HepG2 (cell line): ENCODE data around the gene CEP170. TPM values are rescaled to one million over a fixed set of nuclear protein-coding genes. Genes with fewer than 3 reads are reported as not detected.
A peak's percentile ranks its signal among the peaks of the same experiment; 100 is the strongest.

ENCODE experiments used
- DMAP1 ChIP-seq: IDR thresholded peaks from 2 replicates; pipeline ENCODE4 v1.6.1; 2016
- HINFP ChIP-seq: sonication (generic); formaldehyde crosslinking; IDR thresholded peaks from 2 replicates; pipeline ENCODE4 v1.4.0; 2020; ENCODE audit warnings: low read depth, mild to moderate bottlenecking, missing genetic modification reagents
- HNRNPL ChIP-seq: fragments of 200-400 bp; formaldehyde crosslinking; IDR thresholded peaks from 2 replicates; pipeline ENCODE4 v1.6.1; 2017; ENCODE audit warnings: mild to moderate bottlenecking, low read depth, low read length
- KAT8 ChIP-seq: IDR thresholded peaks from 2 replicates; pipeline ENCODE4 v1.6.1; 2016; ENCODE audit warnings: missing genetic modification reagents, missing compliant biosample characterization
- KLF12 ChIP-seq: sonication (generic); formaldehyde crosslinking; IDR thresholded peaks from 2 replicates; pipeline ENCODE4 v1.4.0; 2020; ENCODE audit warnings: missing genetic modification reagents, borderline replicate concordance
- MAFK ChIP-seq, 2 experiments: IDR thresholded peaks in 1 of 2; conservative IDR thresholded peaks in 1 of 2; 2 replicates each; pipeline ENCODE4 v1.6.1; 2011; ENCODE audit warnings: improper control_type of control experiment in 2 of 2, low read length in 2 of 2
- MED1 ChIP-seq: sonication (generic); formaldehyde crosslinking; IDR thresholded peaks from 2 replicates; pipeline ENCODE4 v1.4.0; 2020; ENCODE audit warnings: missing genetic modification reagents
- NKX3-1 ChIP-seq: sonication (generic); formaldehyde crosslinking; IDR thresholded peaks from 2 replicates; pipeline ENCODE4 v1.5.0; 2020; ENCODE audit warnings: missing genetic modification reagents
- PHF5A ChIP-seq: IDR thresholded peaks from one replicate; pipeline ENCODE4 v1.6.1; 2018; ENCODE audit warnings: low read depth, missing genetic modification reagents; ENCODE audit not compliant: unreplicated experiment
- POLR2G ChIP-seq: fragments of 200-400 bp; formaldehyde crosslinking; IDR thresholded peaks from 2 replicates; pipeline ENCODE4 v1.6.1; 2018; ENCODE audit warnings: mild to moderate bottlenecking, low read depth, low read length, moderate library complexity
- SAFB2 ChIP-seq: sonication (generic); formaldehyde crosslinking; IDR thresholded peaks from 2 replicates; pipeline ENCODE4 v1.5.1; 2020; ENCODE audit warnings: missing genetic modification reagents, low read depth, mild to moderate bottlenecking, borderline replicate concordance
- SAP130 ChIP-seq: IDR thresholded peaks from 2 replicates; pipeline ENCODE4 v1.6.1; 2016; ENCODE audit warnings: low read depth
- SNAI1 ChIP-seq: sonication (generic); formaldehyde crosslinking; IDR thresholded peaks from 2 replicates; pipeline ENCODE4 v1.5.0; 2020; ENCODE audit warnings: mild to moderate bottlenecking, missing genetic modification reagents, borderline replicate concordance
- SP5 ChIP-seq: IDR thresholded peaks from 2 replicates; pipeline ENCODE4 v1.6.1; 2016; ENCODE audit warnings: low read depth, borderline replicate concordance
- TBX3 ChIP-seq: fragments of 450-650 bp; IDR thresholded peaks from 2 replicates; pipeline ENCODE4 v1.6.1; 2017; ENCODE audit warnings: antibody characterized with exemption, mild to moderate bottlenecking, inconsistent platforms, borderline replicate concordance
- ZBTB7B ChIP-seq: sonication (generic); formaldehyde crosslinking; IDR thresholded peaks from 2 replicates; pipeline ENCODE4 v1.4.0; 2020; ENCODE audit warnings: missing genetic modification reagents
- ZFY ChIP-seq: sonication (generic); formaldehyde crosslinking; IDR thresholded peaks from 2 replicates; pipeline ENCODE4 v1.4.0; 2020; ENCODE audit warnings: missing genetic modification reagents
- ZNF124 ChIP-seq: sonication (generic); formaldehyde crosslinking; IDR thresholded peaks from 2 replicates; pipeline ENCODE4 v1.4.0; 2020; ENCODE audit warnings: missing genetic modification reagents
- ZNF205 ChIP-seq: IDR thresholded peaks from 2 replicates; pipeline ENCODE4 v1.6.1; 2018; ENCODE audit warnings: missing biosample characterization, missing genetic modification reagents
- ZNF235 ChIP-seq: sonication (generic); formaldehyde crosslinking; IDR thresholded peaks from 2 replicates; pipeline ENCODE4 v1.8.1; 2023; ENCODE audit warnings: mild to moderate bottlenecking, missing genetic modification reagents, borderline replicate concordance
- ZNF256 ChIP-seq: sonication (generic); formaldehyde crosslinking; conservative IDR thresholded peaks from 2 replicates; pipeline ENCODE4 v1.4.0; 2020; ENCODE audit warnings: missing genetic modification reagents
- ZNF431 ChIP-seq: sonication (generic); formaldehyde crosslinking; IDR thresholded peaks from 2 replicates; pipeline ENCODE4 v1.9.0; 2022; ENCODE audit warnings: missing genetic modification reagents, low read depth, mild to moderate bottlenecking, borderline replicate concordance
- ZNF441 ChIP-seq: sonication (generic); formaldehyde crosslinking; IDR thresholded peaks from 2 replicates; pipeline ENCODE4 v1.7.0; 2021; ENCODE audit warnings: missing genetic modification reagents, borderline replicate concordance
- ZNF501 ChIP-seq: sonication (generic); formaldehyde crosslinking; IDR thresholded peaks from 2 replicates; pipeline ENCODE4 v1.5.1; 2020; ENCODE audit warnings: mild to moderate bottlenecking, moderate library complexity, missing genetic modification reagents
- ZNF563 ChIP-seq: sonication (generic); formaldehyde crosslinking; IDR thresholded peaks from 2 replicates; pipeline ENCODE4 v1.8.0; 2022; ENCODE audit warnings: mild to moderate bottlenecking, moderate library complexity, missing genetic modification reagents
- ZNF776 ChIP-seq: sonication (generic); formaldehyde crosslinking; IDR thresholded peaks from 2 replicates; pipeline ENCODE4 v1.4.0; 2020; ENCODE audit warnings: mild to moderate bottlenecking, missing genetic modification reagents
- polyA plus RNA-seq, 8 experiments: library from polyadenylated mRNA; depleted of rRNA in 3 of 8; stranded (reverse) in 7 of 8; unstranded in 1 of 8; fragments of >200 nt; fragmentation: Illumina TruSeq in 4 of 8; extraction: Trizol in 4 of 8; gene quantifications; 2 replicates each; pipeline versions ENCODE4 v1.2.1 to v1.2.3, GENCODE V29; 2011 to 2016; ENCODE audit warnings: low read depth in 4 of 8, missing spikeins in 1 of 8, mixed read lengths in 1 of 8; ENCODE audit not compliant: insufficient read depth in 1 of 8
- total RNA-seq, 5 experiments: library from RNA; depleted of rRNA; stranded (reverse); fragments of >200 nt; fragmentation: Illumina TruSeq; extraction: Trizol; gene quantifications; 2 replicates each; pipeline ENCODE4 v1.2.3, GENCODE V29; 2016; ENCODE audit warnings: low read depth in 1 of 5
- TF ChIP-seq, protein P1 (sequence below): sonication (generic); formaldehyde crosslinking; IDR thresholded peaks from 2 replicates; pipeline ENCODE4 v1.5.0; 2020; ENCODE audit warnings: mild to moderate bottlenecking, missing genetic modification reagents
- TF ChIP-seq, protein P2 (sequence below): sonication (generic); formaldehyde crosslinking; IDR thresholded peaks from 2 replicates; pipeline ENCODE4 v1.8.1; 2023; ENCODE audit warnings: mild to moderate bottlenecking, moderate library complexity, missing genetic modification reagents

Gene CEP170
- total and polyA plus RNA-seq, 2 of the 13 experiments (the other 11 are each of a cell fraction or from before 2014, with no cell fraction given): 23.0 to 28.6 TPM

DNA sequence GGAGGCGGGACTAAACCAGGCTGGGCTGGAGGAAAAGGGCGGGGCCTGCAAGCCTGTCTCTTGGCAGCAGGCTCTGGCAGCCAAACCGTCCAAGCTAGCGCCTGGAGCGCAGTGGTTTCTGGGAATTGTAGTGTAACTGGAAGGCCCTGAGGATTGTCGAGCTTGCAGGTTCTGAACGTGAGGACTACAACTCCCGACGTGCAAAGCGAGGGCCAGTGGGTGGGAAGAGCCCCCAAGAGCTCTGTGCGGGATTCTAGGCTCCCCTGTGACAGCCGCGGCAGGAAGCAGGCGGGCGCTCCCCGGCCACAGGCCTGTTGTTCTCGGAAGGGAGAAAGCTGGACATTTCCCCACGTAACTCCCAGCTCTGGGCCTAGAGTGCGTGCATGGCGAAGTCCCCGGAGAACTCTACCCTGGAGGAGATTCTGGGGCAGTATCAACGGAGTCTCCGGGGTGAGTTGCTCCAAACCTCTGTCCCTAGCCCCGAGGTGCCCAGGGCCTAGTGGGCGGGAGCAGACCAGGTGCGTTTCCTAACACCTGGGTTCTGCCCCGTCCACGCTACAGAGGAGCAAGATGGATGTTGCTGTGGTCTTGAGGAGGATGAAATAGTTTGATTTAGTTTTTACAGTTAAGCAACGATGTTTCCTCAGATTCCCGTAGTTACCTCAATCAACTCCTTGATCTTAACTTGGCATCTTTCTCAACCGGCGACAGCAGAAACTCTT is 871 bp upstream of the CEP170 start, which contains the start of gene SDCCAG8 (continued):
- TF ChIP-seq HNRNPL (0 out of 2 replicates have a peak, but pooled peaks have one; percentile 50), MED1 (peak; percentile 48; the same call in 1 of the 2 replicates), ZNF256 (CRISPR knock-in tag) (no peak; the same call in 1 of the 2 replicates), SAP130 (CRISPR knock-in tag) (peak; percentile 85), SNAI1 (no peak), ZNF563 (CRISPR knock-in tag) (peak; percentile 58; the same call in 1 of the 2 replicates), ZNF431 (no peak), ZNF501 (CRISPR knock-in tag) (peak; percentile 81), ZNF776 (CRISPR knock-in tag) (no peak), ZNF235 (CRISPR knock-in tag) (no peak), ZNF205 (CRISPR knock-in tag) (peak; percentile 50; the same call in 1 of the 2 replicates), HINFP (0 out of 2 replicates have a peak, but pooled peaks have one; percentile 10), ZNF441 (0 out of 2 replicates have a peak, but pooled peaks have one; percentile 9), NKX3-1 (CRISPR knock-in tag) (peak; percentile 38; the same call in 1 of the 2 replicates), POLR2G (peak; percentile 92), SP5 (CRISPR knock-in tag) (peak; percentile 25; the same call in 1 of the 2 replicates), ZBTB7B (CRISPR knock-in tag) (peak; percentile 46; the same call in 1 of the 2 replicates), PHF5A (CRISPR knock-in tag) (no peak), KAT8 (peak; percentile 84), DMAP1 (CRISPR knock-in tag) (peak; percentile 56; the same call in 1 of the 2 replicates), KLF12 (peak; percentile 37; the same call in 1 of the 2 replicates), SAFB2 (peak; percentile 65; the same call in 1 of the 2 replicates), ZFY (CRISPR knock-in tag) (peak; percentile 97), TBX3 (0 out of 2 replicates have a peak, but pooled peaks have one; percentile 38), ZNF124 (CRISPR knock-in tag) (peak; percentile 34), MAFK (conservative IDR thresholded peaks at IDR 0.05 in 1 of 2, IDR thresholded peaks at IDR 0.05 in 1 of 2; ENCODE audit: low read length in 2 of 2) (peak; percentile 54 to 81; a peak in 3 of 4 replicates)
- TF ChIP-seq, protein P1, sequence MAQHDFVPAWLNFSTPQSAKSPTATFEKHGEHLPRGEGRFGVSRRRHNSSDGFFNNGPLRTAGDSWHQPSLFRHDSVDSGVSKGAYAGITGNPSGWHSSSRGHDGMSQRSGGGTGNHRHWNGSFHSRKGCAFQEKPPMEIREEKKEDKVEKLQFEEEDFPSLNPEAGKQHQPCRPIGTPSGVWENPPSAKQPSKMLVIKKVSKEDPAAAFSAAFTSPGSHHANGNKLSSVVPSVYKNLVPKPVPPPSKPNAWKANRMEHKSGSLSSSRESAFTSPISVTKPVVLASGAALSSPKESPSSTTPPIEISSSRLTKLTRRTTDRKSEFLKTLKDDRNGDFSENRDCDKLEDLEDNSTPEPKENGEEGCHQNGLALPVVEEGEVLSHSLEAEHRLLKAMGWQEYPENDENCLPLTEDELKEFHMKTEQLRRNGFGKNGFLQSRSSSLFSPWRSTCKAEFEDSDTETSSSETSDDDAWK (CRISPR knock-in tag): no peak
- TF ChIP-seq, protein P2, sequence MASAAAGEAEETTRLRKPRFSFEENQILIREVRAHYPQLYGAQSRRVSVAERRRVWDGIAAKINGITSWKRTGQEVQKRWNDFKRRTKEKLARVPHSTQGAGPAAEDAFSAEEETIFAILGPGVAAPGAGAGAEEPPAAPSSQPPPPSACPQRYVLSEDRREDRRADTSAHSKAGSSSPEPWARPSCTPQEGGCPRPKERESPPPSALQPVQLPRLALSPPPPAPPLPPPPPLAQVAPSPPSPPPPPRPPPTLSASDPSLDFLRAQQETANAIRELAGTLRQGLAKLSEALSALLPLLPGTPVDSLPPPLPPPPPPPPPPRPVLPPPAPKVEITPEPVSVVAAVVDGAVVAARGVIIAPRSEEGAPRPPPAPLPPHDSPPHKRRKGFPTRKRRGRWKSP (CRISPR knock-in tag): peak; percentile 37; the same call in 1 of the 2 replicates
